GM13977 (cell line): ENCODE results near the gene ARPIN.
"Not testable (repeated sequence)": the region's sequence is repeated elsewhere in the genome, so short reads cannot be mapped to it uniquely, and the experiment has no call there.

ENCODE experiments used
- DNase-seq: peaks from one replicate; pipeline ENCODE4 v3.0.0; 2012; ENCODE audit warnings: low spot score
- CTCF ChIP-seq: IDR thresholded peaks from 2 replicates; pipeline ENCODE4 v1.5.1; 2012; ENCODE audit warnings: mild to moderate bottlenecking, control low read depth; ENCODE audit not compliant: insufficient read depth; ENCODE audit errors: extremely low read depth, missing control alignments
- in situ Hi-C: fragments of 300-500 bp; cut with MboI; formaldehyde crosslinking; loops from one replicate; pipeline ENCODE4 v1.12.0; 2022; ENCODE audit warnings: low sequenced_read_pairs, low pct_unique_long_range_greater_than_20kb, mixed read lengths, inconsistent platforms; ENCODE audit not compliant: unreplicated experiment

Gene ARPIN

GRCh38 chr15:89912674-89913396 is at the start of gene ARPIN:
Gene ARPIN, minus strand, starts transcription at chr15:89912952. Its CDS starts 117 bp downstream, at chr15:89912835.
- TF ChIP-seq CTCF, result no peak
- no peak for DNase-seq
- in situ Hi-C loops, result no loop called here

GRCh38 chr15:89958107-89958805 is 45.5 kb upstream of the ARPIN start:
- DNase-seq, result no peak
- TF ChIP-seq CTCF, result no peak
- in situ Hi-C loops, result no loop called here

GRCh38 chr15:89955449-89955998 is 42.8 kb upstream of the ARPIN start:
- in situ Hi-C loops, DNase-seq: not testable (repeated sequence)

GRCh38 chr15:89954541-89954940 is 41.8 kb upstream of the ARPIN start:
- in situ Hi-C loops, result no loop called here
- no peak for DNase-seq
- no peak for TF ChIP-seq CTCF

GRCh38 chr15:89948796-89949195 is 36.0 kb upstream of the ARPIN start:
- no peak for DNase-seq
- no peak for TF ChIP-seq CTCF
- in situ Hi-C loops, result no loop called here

- no peak for DNase-seq
These were observed 34.6 kb upstream of the ARPIN start for GRCh38 chr15:89947385-89947784.

More at GRCh38 chr15:89947385-89947784, 34.6 kb upstream of the ARPIN start:
- in situ Hi-C loops, result no loop called here
- no peak for TF ChIP-seq CTCF
